Stimulated activated CD8-positive, alpha-beta memory T cell treated with anti-CD3 and anti-CD28 coated beads, Interleukin-7, amount 100 ng/mL, for 4 hours (primary cell): ENCODE data around the gene MAT2A.
A peak's percentile ranks its signal among the peaks of the same experiment; 100 is the strongest.
"Not testable (repeated sequence)": the region's sequence is repeated elsewhere in the genome, so short reads cannot be mapped to it uniquely, and the experiment has no call there.

Experiments
- DNase-seq, 2 donors: peaks; one replicate each; pipeline ENCODE4 v3.0.0-alpha.2; 2020; ENCODE audit warnings: low read depth in 2 of 2

MAT2A gene

GRCh38 chr2:85524336-85524908 is 14.5 kb upstream of the MAT2A start:
- DNase-seq, result no peak

GRCh38 chr2:85525029-85525428 is 13.9 kb upstream of the MAT2A start:
- no peak for DNase-seq

DNA sequence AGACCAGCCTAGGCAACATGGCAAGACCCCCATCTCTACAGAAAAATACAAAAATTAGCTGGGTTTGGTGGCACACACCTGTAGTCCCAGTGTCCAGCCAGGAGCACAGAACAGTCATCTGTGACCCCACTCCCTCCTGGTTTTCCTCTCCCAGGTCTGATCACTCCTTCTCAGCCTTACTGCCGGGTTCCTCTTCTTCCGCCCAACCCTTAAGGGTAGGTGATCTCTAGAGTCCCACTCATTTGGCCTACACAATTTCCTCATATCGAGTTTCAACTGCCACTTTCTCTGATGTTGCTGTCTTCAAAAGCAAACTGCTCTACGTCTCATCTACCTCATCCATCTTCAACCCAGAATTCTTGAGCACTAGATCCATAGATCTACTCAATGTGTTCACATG is 13.4 kb upstream of the MAT2A start:
- DNase-seq, result no peak

GRCh38 chr2:85527787-85528186 is 11.2 kb upstream of the MAT2A start:
- DNase-seq, result no peak

DNA sequence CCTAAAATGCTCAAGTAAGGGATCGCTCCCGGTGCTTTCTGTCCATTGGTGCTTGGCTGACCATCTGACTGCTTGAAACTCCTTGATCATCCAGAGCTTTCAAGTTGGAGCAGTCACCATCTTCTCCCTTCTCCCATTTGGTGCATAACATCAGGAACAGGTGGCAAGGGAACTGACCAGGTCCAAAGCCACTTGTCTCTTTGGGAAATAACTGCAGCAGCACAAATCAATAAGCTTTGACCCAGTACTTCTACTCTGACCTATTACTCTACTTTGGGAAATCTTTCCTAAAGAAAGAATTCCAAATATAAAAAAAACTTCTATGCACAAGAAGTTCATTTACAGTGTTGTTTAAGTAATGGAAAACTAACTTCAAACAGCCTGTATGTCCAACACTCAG is 10.6 kb upstream of the MAT2A start:
- no peak for DNase-seq

DNA sequence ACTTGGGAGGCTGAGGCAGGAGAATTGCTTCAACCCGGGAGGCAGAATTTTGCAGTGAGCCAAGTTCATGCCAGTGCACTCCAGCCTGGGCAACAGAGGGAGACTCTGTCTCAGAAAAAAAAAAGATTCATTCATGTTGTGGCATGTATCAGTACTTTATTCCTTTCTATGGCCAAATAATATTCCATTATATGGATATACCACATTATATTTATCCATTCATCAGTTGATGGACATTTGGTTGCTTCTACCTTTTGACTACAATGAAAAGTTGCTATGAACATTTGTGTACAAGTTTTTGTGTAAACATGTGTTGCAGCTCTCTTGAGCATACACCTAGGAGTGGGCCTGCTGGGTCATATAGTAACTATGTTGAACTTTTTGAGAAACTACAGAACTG is 9.2 kb upstream of the MAT2A start:
- DNase-seq, result no peak

GRCh38 chr2:85531589-85531988 is 7.4 kb upstream of the MAT2A start:
- DNase-seq, result no peak

GRCh38 chr2:85534099-85534498 is 4.9 kb upstream of the MAT2A start:
- no peak for DNase-seq

DNA sequence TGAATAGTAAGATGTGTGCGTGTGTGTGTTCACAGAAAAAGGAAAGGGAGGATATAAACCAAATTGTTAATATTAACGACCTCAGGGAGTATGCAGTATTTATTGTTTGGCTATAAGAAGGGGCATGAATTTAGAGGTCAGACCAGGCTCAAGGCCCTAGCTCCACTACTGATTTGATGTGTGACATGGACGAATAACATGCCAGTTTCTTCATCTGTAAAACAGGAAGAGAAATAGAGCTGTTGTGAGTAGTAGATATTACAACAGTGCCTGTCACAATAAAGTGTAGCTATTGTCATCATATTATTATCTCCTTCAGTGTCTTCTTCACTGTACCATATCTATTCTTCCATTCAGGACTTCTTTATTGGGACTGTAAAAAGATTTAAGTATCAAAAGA is 4.1 kb upstream of the MAT2A start:
- DNase-seq, result no peak

DNA sequence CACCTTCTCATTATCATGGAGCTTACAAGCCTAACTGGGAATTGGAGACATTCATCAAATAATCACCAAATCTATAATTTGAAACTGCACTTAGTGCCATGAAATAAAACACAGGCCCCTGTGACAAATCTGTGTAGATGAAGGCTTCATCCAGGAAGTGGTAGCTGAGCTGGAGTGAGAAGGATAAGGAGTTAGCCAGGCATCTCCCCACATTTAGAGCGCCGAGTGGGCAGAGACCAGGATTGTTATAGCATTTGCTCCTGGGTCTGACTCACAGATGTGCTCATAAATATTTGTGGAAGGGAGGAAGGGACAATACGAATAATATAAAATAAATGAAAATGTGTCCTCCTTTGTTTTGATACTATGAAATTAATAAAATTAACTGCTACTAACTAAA is 2.5 kb upstream of the MAT2A start:
- DNase-seq, result no peak

DNA sequence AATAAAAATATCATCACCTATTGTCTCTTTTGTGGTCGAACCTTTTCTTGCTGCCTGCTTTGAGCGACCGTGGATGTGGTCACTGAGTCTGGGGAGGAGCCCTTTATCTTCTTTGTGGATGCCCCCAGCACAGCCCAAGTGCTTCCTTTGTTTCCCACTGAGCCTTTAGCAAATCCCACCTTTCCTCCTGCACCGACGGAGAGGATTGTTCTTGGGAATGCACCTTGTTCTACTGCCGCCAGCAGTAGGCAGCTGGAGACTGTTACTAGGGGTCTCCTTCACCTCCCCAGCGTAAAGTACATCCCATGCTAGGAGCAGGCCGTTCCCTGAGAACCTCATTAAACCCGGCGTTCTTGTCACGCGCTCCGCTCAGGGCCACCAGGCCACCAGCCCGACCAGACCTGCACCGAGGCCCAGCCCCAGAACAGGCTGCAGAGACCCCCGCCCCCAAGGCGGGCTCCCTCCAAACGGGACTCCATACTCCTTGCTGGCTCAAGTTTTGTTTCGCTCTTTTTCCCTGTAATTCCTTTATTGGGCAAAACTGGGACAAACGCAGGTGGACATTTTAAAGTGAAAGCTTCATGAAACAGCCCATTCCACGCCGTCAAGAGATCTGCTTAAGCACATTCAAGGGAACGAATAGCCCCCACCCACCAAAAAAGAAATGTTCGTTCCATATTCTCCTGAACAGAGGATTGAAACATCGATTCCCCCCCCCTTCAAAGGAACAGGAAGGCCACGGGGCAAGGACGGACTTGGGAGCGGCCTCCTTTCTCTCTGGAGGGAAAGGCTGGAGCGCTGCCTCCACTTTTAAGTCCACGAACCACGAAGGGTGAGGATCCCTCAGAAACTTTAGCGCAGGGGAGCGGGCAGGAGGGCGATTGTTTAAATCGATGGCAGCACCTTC is 1.1 kb upstream of the MAT2A start:
- no peak for DNase-seq

DNA sequence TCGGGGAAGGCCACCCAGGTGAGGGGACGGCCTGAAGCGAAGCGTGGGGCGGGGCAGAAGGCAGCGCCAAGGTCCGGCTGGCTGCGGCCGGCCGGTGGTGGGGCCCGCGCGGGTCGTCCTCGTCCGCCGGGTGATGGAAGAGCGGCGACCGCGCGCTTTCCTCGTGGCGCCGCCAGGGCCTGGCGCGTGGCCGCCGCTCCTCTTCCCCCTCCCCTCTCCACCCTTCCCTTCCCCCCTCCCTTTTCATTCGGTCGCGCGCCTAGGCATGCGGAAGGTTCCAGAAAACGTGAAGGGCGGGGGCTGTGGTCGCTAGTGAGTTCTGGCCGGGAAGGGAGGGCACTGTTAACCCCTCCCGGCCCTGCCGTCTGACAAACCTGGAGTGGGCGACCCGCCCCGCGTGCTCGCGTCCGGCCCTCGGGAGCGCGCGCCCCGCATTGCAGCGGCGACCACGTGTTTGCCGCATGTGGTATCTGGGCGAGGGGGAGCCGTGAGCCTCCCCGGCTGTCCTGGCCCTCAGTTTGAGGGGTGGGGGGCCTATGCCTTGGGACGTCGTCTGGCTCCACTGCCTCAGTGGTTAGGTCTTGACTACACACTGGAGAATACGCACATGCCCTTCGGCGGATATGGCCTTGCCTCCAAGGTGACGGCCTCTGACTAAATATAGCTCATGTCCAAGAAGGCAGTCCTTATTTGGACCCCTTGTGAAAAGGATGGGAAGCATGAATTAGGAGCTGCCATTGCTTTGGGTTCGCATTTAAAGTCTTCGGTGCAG is 579 bp downstream of the MAT2A start:
- peak; percentile 71 to 79 for DNase-seq

DNA sequence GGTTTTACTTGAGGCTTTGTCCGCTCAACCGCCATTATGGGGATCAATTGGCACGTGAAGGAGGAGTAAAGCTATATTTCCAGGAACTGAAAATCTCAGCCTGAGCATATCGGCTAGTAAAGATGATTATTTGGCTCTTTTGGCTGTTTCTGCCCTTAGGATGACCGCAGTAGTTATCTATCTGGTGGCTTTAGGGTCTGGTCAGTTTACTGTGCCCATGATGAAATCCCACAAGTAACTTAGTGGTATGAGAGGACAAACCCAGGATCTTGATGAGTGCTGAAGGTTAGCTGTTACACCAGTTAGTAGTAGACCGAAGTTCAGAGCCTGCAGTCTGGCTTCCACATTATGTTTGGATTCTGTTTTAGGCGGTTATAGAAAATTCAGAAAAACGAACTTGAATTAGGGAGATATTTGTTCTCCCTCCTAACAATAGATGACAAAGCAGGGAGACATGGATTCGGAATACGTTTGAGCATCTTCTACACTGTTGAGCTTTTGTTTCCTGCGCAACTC is 1.2 kb downstream of the MAT2A start:
- no peak for DNase-seq

- no peak for DNase-seq
These were observed 2.3 kb downstream of the MAT2A start for GRCh38 chr2:85541262-85541661.

DNA sequence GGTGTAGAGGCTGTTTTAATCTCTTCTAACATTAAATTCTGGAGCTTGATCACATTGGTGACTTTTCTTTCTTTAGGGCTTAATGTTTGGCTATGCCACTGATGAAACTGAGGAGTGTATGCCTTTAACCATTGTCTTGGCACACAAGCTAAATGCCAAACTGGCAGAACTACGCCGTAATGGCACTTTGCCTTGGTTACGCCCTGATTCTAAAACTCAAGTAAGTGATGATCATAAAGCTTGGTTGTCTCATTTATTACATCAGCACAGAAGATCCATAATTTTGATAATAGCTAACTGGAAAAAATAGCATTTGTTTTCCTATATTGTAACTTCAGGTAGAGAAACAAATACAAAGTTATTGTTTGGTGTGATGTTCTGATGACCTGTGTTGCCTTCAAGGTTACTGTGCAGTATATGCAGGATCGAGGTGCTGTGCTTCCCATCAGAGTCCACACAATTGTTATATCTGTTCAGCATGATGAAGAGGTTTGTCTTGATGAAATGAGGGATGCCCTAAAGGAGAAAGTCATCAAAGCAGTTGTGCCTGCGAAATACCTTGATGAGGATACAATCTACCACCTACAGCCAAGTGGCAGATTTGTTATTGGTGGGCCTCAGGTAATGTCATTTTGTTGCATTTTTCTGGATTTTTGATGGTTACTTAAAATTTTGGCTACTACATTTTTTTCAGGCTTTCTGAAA is 2.9 kb downstream of the MAT2A start:
- DNase-seq, result no peak

GRCh38 chr2:85542777-85543176 is 3.8 kb downstream of the MAT2A start:
- DNase-seq, result no peak

DNA sequence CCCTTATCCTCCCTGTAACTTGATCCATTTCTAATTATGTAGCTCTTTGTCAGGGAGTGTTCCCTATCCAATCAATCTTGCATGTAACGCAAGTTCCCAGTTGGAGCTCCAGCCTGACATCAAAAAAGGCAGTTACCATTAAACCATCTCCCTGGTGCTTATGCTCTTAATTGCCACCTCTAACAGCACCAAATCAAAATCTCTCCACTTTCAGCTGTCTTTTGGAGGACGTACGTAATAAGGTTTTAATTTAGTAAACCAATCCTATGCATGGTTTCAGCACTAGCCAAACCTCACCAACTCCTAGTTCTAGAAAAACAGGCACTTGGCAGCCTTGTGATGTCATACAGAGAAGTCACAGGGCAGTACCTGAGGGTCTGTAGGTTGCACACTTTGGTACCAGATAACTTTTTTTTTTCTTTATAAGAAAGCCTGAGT is 5.3 kb downstream of the MAT2A start:
- not testable (repeated sequence) for DNase-seq

- DNase-seq, result not testable (repeated sequence)
These were observed 6.2 kb downstream of the MAT2A start for GRCh38 chr2:85544915-85545779.

- no peak for DNase-seq
These were observed 6.8 kb downstream of the MAT2A start for GRCh38 chr2:85545780-85546240.

DNA sequence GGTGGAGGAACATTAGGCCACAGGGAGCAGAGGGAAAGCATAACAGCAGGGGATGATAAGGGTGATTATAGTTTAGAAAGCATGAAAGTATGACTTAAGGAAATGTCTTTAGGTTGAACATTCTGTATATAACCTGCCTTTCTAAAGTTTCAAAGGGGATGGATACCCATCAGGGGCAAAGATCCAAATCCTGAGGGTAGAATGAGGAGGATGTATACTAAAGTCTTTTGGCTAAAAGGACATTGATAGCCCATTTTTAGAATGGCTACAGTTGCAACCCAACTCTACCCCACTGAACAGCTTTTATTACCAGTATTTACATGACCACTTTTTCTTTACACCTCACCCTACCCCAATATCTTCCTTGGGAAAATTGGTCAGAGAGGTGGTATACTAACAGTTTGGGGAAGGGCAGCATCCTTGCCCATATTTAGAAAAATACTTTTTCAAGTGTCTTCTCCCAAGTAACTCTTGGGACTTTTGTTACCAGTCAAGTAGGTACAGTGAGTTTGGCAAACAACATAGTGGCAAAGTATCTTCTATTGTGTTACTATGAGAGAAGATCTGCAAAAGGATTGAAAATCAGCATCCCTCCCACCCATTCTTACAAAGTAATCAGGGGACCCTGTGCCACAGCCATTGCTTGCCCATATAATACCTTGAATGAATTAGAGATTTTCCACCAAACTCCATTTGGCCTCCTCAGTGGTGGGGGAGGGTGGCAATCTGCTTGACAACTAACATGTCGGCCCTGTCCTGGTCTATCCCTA is 8.3 kb downstream of the MAT2A start:
- DNase-seq, result no peak
